ENCODE data around the gene DRD4. TPM values are rescaled to one million over a fixed set of nuclear protein-coding genes. Genes with fewer than 3 reads are reported as not detected.

The DRD4 gene
- total and polyA plus RNA-seq, 2 experiments from 2014 or later, result 1.1 TPM; not detected in 1

DNA sequence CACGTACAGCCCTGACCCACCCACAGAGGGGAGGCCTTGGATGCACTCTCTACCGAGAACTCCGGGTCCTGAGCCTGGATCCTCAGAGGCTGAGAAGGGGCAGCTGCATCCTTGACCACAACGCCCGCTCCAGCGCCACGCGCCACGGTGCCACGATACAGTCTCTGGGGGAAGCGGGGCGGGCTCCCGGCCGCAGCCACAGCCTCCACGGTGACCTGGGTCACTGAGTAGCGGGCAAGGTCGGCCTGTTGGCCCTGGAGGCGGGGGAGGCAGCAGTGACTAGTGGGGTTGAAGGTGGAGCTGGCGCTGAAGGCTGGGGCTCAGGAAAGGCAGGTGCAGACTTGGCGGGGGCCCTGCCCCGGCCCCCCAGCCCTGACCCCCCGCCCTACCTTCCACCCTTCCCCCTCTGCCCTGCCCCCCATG, 17.4 kb upstream of the DRD4 start:
- Histone ChIP-seq H3K9me2 (replicated peaks; ENCODE audit: insufficient read depth) (no peaks in the 10 kb centered on the region), H2AFZ (no peak overlapping the region), H3K4me1 (ENCODE audit: insufficient read depth) (peaks cover 7% of the 10 kb centered on the region), H3K79me2 (no peaks in the 10 kb centered on the region), H3K27me3 (no peaks in the 10 kb centered on the region), H3K36me3 (replicated peaks; ENCODE audit: insufficient read depth, low read depth) (no peaks in the 10 kb centered on the region), H3K4me3 (no peak overlapping the region), H3K4me2 (no peak overlapping the region), H3K27ac (no peak overlapping the region), H4K20me1 (ENCODE audit: insufficient read depth, poor library complexity, severe bottlenecking) (peaks cover 3% of the 10 kb centered on the region), H3K9me3 (ENCODE audit: low read depth) (no peaks in the 10 kb centered on the region)
- TF ChIP-seq EZH2phosphoT487 (IDR thresholded peaks at IDR 0.05; ENCODE audit: low read depth, severe bottlenecking, unreplicated experiment), result no peak
- TF ChIP-seq, protein P1, sequence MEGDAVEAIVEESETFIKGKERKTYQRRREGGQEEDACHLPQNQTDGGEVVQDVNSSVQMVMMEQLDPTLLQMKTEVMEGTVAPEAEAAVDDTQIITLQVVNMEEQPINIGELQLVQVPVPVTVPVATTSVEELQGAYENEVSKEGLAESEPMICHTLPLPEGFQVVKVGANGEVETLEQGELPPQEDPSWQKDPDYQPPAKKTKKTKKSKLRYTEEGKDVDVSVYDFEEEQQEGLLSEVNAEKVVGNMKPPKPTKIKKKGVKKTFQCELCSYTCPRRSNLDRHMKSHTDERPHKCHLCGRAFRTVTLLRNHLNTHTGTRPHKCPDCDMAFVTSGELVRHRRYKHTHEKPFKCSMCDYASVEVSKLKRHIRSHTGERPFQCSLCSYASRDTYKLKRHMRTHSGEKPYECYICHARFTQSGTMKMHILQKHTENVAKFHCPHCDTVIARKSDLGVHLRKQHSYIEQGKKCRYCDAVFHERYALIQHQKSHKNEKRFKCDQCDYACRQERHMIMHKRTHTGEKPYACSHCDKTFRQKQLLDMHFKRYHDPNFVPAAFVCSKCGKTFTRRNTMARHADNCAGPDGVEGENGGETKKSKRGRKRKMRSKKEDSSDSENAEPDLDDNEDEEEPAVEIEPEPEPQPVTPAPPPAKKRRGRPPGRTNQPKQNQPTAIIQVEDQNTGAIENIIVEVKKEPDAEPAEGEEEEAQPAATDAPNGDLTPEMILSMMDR (IDR thresholded peaks at IDR 0.05; ENCODE audit: poor library complexity), result no peak
- no peak for TF ChIP-seq EZH2 (IDR thresholded peaks at IDR 0.05; ENCODE audit: borderline replicate concordance)
- 95% methylated on average over 18 of the region's 22 CpGs for WGBS (ENCODE audit: low lambda C conversion rate, missing lambda C conversion rate)
- DNase-seq (ENCODE audit: low spot score), result no peak

DNA sequence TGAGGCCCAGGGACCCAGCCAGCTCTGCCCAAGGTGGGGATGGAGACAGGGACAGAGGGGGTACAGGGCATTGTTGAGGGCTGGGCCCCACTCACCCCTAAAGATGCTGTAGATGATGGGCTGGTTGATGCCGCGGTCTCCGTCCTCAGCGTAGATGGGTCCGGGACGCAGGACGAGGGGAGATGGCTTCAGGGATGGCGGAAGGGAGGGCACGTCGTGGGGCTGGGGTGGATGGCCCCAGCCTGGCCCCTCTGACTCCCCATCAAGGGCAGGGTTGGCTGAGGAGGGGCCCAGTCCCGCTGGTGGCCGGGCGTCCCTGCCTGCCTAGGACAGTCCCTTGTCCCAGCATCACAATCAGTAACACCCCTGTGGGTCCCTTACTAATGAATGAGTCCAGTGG, 16.9 kb upstream of the DRD4 start:
- Histone ChIP-seq H3K79me2 (no peaks in the 10 kb centered on the region), H3K4me1 (ENCODE audit: insufficient read depth) (peaks cover 2% of the 10 kb centered on the region), H3K9me2 (replicated peaks; ENCODE audit: insufficient read depth) (no peaks in the 10 kb centered on the region), H3K27ac (no peak overlapping the region), H2AFZ (no peak overlapping the region), H3K27me3 (no peaks in the 10 kb centered on the region), H3K4me2 (no peak overlapping the region), H4K20me1 (ENCODE audit: insufficient read depth, poor library complexity, severe bottlenecking) (peaks cover under 1% of the 10 kb centered on the region), H3K4me3 (no peak overlapping the region), H3K36me3 (replicated peaks; ENCODE audit: insufficient read depth, low read depth) (no peaks in the 10 kb centered on the region), H3K9me3 (ENCODE audit: low read depth) (no peaks in the 10 kb centered on the region)
- TF ChIP-seq, protein P1 (IDR thresholded peaks at IDR 0.05; ENCODE audit: poor library complexity), result no peak
- TF ChIP-seq EZH2phosphoT487 (IDR thresholded peaks at IDR 0.05; ENCODE audit: low read depth, severe bottlenecking, unreplicated experiment), result no peak
- no peak for TF ChIP-seq EZH2 (IDR thresholded peaks at IDR 0.05; ENCODE audit: borderline replicate concordance)
- WGBS (ENCODE audit: low lambda C conversion rate, missing lambda C conversion rate), result 96% methylated on average over 12 of the region's 13 CpGs
- no peak for DNase-seq (ENCODE audit: low spot score)

DNA sequence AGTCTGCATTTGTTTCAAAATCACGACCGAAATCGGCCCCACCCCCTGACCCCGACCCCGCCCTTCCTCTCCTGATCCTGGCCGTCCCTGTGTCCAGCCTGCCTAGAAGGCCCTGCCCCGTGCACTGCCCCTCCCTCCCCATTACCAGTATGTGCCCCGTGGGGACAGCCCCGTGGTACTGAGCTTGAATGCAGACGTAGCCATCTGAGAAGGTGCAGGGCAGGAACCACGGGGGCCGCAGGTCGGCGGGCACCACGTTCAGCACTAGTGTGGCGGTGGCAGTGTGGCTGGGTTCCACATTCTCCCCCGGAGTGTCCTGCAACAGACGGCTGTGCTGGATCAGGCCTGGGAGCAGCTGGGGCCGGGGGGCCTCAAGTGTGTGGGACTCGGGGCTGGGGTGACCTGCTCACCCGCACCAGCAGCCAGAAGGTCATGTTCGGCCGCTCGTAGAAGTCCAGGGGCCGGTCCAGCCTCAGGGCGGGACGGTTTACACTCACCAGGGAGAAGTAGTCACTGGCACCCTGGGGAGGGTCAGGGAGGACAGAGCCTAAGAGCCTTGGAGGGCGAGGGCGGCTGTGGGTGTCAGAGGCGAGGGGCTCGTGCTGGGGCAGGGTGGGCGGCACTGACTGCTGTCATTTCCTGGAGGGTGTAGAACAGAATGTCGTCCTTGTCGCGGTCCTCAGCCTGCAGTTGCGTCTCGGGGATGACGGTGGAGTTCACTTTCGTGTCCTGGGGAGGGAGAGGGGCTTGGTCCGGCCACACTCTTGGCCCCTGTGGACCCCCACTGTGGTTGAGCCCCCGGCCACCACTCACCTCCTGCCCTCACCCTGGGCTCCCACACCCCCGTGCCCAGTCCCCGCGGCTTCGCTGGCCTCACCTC, 15.9 kb upstream of the DRD4 start:
- Histone ChIP-seq H3K27me3 (no peaks in the 10 kb centered on the region), H3K9me2 (replicated peaks; ENCODE audit: insufficient read depth) (no peaks in the 10 kb centered on the region), H3K4me3 (no peak overlapping the region), H3K9me3 (ENCODE audit: low read depth) (no peaks in the 10 kb centered on the region), H4K20me1 (ENCODE audit: insufficient read depth, poor library complexity, severe bottlenecking) (no peaks in the 10 kb centered on the region), H2AFZ (no peak overlapping the region), H3K4me1 (ENCODE audit: insufficient read depth) (peaks cover 8% of the 10 kb centered on the region), H3K4me2 (no peak overlapping the region), H3K36me3 (replicated peaks; ENCODE audit: insufficient read depth, low read depth) (no peaks in the 10 kb centered on the region), H3K79me2 (no peaks in the 10 kb centered on the region), H3K27ac (no peak overlapping the region)
- TF ChIP-seq, protein P1 (IDR thresholded peaks at IDR 0.05; ENCODE audit: poor library complexity), result no peak
- TF ChIP-seq EZH2 (IDR thresholded peaks at IDR 0.05; ENCODE audit: borderline replicate concordance) (no peak), EZH2phosphoT487 (IDR thresholded peaks at IDR 0.05; ENCODE audit: low read depth, severe bottlenecking, unreplicated experiment) (no peak)
- WGBS (ENCODE audit: low lambda C conversion rate, missing lambda C conversion rate), result 87% methylated on average over 32 of the region's 45 CpGs
- no peak for DNase-seq (ENCODE audit: low spot score)
